CD4-positive, alpha-beta T cell treated with Interleukin-15 for 1 hour (primary cell): ENCODE results near the gene LCN15.
A peak's percentile ranks its signal among the peaks of the same experiment; 100 is the strongest.

ENCODE experiments used
- DNase-seq: peaks from one replicate; pipeline ENCODE4 v3.0.0-alpha.2; 2020

LCN15 gene

GRCh38 chr9:136738960-136739359 lies 25.4 kb downstream of the LCN15 start:
- DNase-seq = no peak

GRCh38 chr9:136735812-136736480 lies 28.4 kb downstream of the LCN15 start:
- DNase-seq = no peak

DNA sequence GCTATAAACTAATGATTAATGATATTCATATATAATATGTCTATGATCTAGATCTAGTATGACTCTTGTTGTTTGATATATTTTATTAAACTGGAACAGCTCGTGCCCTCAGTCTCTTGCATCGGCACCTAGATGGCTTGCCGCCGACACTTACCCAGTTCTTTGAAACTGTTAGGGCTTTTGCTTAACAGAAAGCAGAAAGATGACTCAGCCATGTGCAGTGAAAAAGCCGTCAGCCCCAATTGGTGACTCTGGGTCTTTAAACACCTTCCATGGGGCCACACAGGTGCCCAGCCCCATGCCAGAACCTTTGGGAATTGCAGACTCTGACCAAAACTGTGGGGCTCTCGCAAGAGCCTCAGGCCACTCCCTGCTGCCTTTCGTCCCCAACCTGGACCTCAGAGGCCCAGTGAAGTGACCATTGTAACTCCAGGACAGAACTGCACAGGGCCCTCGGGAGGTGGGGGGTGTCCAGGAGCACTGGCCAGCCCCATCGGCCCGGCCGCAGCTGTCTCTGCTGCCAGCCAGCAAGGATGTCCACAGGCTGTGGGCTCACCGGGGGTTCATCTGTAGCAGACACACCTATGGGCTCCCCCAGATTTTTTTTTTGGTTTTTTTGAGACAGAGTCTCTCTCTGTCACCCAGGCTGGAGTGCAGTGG lies 29.4 kb downstream of the LCN15 start:
- DNase-seq = no peak

GRCh38 chr9:136733611-136734010 lies 30.7 kb downstream of the LCN15 start:
- DNase-seq = no peak

DNA sequence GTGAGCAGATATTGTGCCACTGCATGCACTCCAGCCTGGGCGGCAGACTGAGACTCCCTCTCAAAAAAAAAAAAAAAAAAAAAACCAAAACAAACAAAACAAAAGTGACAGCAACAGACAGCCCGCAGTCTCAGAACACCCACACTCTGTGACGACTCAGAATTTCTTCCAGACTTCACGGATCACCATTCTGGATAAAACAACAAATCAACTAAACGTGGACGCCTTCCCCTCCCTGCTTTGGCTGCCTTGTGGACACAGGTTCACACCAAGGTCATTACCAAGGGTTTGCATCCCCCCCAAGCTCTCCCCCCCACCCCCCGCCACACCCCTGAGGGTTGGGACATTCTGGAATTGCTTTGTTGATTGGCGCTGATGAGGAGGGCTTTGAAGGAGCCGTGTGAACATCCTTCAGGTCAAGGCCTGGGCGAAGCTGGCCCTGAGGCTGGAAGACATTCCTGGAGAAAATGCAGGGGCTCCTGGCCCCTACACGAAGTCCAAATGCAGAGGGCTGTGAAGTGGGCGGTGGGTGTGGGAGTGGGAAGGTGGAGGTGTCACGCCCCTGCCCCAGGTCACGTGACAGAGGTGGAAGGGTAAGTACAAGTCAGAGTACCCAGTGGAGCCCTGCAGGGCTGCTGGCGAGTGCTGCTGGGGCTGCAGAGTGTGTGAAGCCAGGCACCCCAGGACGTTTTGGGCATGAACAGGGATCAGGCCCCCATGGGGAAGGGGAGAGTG lies 31.7 kb downstream of the LCN15 start:
- no peak for DNase-seq

DNA sequence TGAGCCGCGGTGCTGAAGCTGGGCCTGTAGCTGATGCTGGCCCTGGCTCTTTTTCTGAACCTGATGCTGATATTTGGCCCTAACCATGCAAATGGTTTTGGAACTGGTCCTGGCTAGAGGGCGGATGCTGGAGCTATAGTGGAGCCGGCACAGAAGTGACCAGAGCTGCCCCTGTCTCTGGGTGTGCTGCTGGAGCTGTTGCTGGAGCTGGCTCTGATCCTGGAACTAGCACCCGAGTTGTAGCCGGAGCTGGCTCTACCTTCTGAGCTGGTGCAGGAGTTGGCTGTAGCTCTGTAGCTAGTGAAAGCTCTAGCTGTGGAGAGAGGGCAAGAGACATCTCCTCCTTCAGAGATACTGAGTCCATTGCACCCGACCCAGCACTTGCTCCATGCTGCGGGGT lies 34.4 kb downstream of the LCN15 start:
- no peak for DNase-seq

DNA sequence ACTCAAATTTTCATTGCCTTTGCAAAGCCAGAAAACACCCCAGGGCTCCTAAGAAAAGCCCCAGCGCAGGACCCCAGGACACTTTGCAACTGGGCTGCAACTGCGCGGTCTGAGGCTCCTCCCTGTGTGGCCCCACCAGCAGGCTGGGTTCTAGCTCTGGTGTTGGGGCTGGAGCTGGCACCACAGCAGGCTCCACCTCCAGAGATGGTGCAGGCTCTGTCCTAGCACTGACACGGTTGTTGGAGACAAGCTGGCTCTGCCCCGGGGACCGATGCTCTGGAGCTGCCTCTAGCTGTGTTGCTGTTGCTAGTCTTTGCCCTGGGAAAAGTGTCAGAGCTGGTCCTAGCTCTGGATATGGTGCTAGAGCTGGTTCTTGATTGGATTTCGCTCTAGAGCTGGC lies 35.2 kb downstream of the LCN15 start:
- no peak for DNase-seq

- DNase-seq = no peak
Observed at GRCh38 chr9:136728548-136729123, 35.7 kb downstream of the LCN15 start.

DNA sequence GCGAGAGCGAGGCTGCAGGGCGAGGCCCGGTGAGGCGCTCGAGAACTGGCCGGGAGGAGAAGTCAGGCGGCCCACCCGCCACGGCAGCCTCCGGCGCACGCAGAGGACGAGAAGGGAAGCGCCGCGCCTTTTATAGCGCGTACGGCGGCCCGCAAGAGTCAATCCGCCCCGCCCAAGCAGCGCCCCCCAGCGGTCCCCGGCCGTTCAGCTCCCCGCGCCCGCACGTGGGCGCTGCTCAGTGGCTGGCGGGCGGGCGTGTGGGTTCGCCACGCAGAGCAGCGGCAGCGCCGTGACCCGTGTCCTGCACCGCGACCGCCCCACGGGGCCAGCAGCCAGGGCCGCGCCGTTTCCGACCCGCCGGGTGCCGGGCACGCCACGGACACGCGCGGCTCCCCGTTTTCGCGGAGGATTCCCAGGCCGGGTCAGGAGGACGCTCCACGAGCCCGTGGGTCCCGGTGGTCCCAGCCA lies 36.2 kb downstream of the LCN15 start:
- DNase-seq = peak; percentile 90

- peak; percentile 52 for DNase-seq
Observed at GRCh38 chr9:136726631-136727191, 37.6 kb downstream of the LCN15 start.

GRCh38 chr9:136726118-136726517 lies 38.2 kb downstream of the LCN15 start:
- no peak for DNase-seq

DNA sequence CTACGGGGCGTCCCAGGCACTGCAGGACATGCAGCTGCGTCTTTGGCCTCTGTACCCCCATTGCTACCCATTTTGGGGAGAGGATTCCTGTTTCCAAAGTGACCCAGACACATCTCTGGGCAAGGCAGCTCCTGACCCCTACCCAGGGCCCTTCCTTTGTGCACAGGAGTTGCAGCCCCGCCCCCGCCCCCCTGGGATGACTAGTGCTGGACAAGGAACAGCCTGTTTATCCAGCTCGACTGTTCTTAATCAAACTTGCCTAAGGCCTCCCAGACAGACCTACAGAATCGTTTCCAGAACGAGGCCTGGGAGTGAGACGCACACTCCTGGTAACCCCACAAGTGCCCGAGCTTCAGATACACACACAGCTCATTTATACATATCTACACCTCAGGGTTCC lies 38.7 kb downstream of the LCN15 start:
- no peak for DNase-seq

DNA sequence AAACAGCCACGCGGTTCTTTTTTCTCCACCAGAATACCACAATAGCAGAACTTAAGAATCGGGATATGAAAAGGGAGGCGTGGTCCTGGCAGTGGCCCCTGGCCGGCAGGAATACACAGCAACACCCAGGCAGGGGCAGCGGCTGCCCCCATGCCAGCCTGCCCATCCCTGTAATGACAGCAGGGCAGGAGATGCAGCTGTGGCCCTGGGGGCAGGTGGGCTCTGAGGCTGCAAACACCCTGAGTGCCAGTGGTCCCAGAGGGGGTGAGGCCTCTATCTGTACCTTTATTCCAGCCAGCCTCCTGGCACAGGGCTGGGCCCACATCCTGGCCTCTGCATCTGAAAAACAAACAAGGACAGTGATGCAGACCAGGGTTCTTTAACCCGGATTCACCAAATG lies 39.5 kb downstream of the LCN15 start:
- DNase-seq = no peak

DNA sequence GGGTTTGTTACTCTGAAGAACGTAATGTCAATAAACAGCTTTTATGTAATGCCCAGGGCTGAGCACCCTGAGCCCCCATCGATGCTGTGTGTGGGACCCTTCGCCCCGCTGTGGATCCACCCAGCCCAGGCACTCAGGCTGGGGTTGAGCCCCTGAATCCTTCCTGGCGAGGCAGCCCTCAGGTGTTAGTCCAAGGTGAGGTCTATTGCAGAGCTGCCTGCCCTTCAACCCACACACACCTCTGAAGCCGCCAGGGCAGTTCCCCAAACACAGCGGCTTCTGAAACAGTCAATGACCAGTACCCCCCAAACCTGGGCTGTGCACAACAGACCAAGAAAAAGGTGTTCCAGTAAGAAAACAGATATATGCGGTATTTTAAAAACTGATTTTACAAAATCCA lies 40.3 kb downstream of the LCN15 start:
- DNase-seq = no peak

DNA sequence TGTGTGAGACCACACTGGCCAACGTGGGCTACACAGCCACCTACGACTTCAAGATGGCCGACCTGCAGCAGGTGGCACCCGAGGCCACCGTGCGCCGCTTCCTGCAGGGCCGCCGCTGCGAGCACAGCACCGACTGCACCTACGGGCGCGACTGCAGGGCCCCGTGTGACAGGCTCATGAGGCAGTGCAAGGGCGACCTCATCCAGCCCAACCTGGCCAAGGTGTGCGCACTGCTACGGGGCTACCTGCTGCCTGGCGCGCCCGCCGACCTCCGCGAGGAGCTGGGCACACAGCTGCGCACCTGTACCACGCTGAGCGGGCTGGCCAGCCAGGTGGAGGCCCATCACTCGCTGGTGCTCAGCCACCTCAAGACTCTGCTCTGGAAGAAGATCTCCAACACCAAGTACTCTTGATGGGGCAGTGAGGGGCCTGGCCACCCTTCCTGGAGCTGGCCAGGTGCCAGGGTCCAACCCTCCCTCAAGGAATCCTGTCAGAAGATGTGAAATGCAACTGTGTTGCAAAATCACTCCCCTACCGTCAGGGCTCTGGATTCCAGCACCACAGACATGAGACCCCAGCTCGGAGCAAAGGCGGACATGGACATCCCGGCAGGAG lies 40.8 kb downstream of the LCN15 start:
- no peak for DNase-seq

DNA sequence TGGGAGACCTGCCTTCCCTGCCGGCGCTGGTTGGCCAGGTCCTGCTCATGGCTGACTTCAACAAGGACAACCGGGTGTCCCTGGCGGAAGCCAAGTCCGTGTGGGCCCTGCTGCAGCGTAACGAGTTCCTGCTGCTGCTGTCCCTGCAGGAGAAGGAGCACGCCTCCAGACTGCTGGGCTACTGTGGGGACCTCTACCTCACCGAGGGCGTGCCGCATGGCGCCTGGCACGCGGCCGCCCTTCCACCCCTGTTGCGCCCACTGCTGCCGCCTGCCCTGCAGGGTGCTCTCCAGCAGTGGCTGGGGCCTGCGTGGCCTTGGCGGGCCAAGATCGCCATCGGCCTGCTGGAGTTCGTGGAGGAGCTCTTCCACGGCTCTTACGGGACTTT lies 41.4 kb downstream of the LCN15 start:
- DNase-seq = no peak

- DNase-seq = no peak
Observed at GRCh38 chr9:136722093-136722968, 42.0 kb downstream of the LCN15 start.

- DNase-seq = no peak
Observed at GRCh38 chr9:136721339-136722092, 42.8 kb downstream of the LCN15 start.

- no peak for DNase-seq
Observed at GRCh38 chr9:136720898-136721338, 43.4 kb downstream of the LCN15 start.

DNA sequence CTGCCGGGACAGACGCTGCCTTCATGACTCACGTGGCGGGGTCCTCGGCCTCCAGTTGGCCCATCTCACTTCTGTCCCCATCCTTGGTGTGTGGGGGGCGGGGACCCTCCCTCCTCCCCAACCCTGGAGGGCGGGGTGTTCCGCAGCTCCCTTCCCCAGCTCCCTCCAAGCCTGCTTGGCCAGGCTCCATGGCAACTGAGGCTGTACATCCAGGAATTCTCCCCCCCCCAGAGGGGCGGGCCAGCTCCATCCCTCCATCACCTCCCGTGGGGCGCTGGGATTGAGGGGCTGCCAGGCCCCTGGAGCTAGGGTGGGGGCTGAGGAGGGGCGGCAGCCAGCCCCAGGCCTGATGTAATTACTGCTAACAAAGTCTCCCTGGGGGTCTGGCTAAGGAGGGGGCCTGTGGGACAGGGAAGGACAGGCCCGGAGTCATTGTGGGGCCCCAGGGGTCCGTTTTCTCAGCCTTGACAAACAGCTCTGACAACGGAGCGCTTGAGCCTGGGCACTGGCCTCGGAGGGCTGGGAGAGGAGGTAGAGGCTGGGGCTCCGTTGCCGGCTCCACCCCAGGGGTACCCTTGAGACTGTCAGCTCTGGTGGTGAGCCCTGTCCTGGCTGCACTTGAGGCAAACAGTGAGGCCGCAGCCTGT lies 43.9 kb downstream of the LCN15 start:
- no peak for DNase-seq
